ENCODE results near the gene VPS4A.

VPS4A gene

GRCh38 chr16:69324585-69325253 lies 13.6 kb downstream of the VPS4A start:
- TF ChIP-seq EZH2phosphoT487 (IDR thresholded peaks at IDR 0.05; ENCODE audit: low read depth): no peak
- no peak for TF ChIP-seq CTCF (IDR thresholded peaks at IDR 0.05; ENCODE audit: low read depth, low read length)
- H3K9me3 ChIP-seq (ENCODE audit: insufficient read depth, low read length): no peaks in the 10 kb centered on the region
- no peak overlapping the region for H3K9ac ChIP-seq (ENCODE audit: low read length)
- H3K79me2 ChIP-seq (ENCODE audit: low read length): peaks cover 79% of the 10 kb centered on the region
- H3K4me3 ChIP-seq (ENCODE audit: low read length): no peak overlapping the region
- peaks cover 14% of the 10 kb centered on the region for H3K4me1 ChIP-seq (ENCODE audit: low read length)
- H3K27me3 ChIP-seq (ENCODE audit: low read depth, low read length): no peaks in the 10 kb centered on the region
- H3K27ac ChIP-seq (ENCODE audit: low read length): no peak overlapping the region
- no peak overlapping the region for H2AFZ ChIP-seq (ENCODE audit: low read depth, low read length)
- H4K20me1 ChIP-seq (ENCODE audit: insufficient read depth, low read length): peaks cover 38% of the 10 kb centered on the region
- peaks cover 78% of the 10 kb centered on the region for H3K36me3 ChIP-seq (replicated peaks; ENCODE audit: low read depth, low read length)
- H3K4me2 ChIP-seq (ENCODE audit: low read length): no peak overlapping the region

- peaks cover 39% of the 10 kb centered on the region for H4K20me1 ChIP-seq (ENCODE audit: insufficient read depth, low read length)
- H3K4me3 ChIP-seq (ENCODE audit: low read length): no peak overlapping the region
- no peak overlapping the region for H3K4me2 ChIP-seq (ENCODE audit: low read length)
- peaks cover 14% of the 10 kb centered on the region for H3K4me1 ChIP-seq (ENCODE audit: low read length)
- H3K27me3 ChIP-seq (ENCODE audit: low read depth, low read length): no peaks in the 10 kb centered on the region
- peaks cover 69% of the 10 kb centered on the region for H3K36me3 ChIP-seq (replicated peaks; ENCODE audit: low read depth, low read length)
- no peak overlapping the region for H3K9ac ChIP-seq (ENCODE audit: low read length)
- no peak for TF ChIP-seq CTCF (IDR thresholded peaks at IDR 0.05; ENCODE audit: low read depth, low read length)
- no peak for TF ChIP-seq EZH2phosphoT487 (IDR thresholded peaks at IDR 0.05; ENCODE audit: low read depth)
- H3K27ac ChIP-seq (ENCODE audit: low read length): no peak overlapping the region
- peaks cover 88% of the 10 kb centered on the region for H3K79me2 ChIP-seq (ENCODE audit: low read length)
- H3K9me3 ChIP-seq (ENCODE audit: insufficient read depth, low read length): no peaks in the 10 kb centered on the region
- no peak overlapping the region for H2AFZ ChIP-seq (ENCODE audit: low read depth, low read length)
Measured at GRCh38 chr16:69325784-69326171, 14.6 kb downstream of the VPS4A start.

GRCh38 chr16:69326172-69326873 lies 15.2 kb downstream of the VPS4A start:
- Histone ChIP-seq H3K9me3 (ENCODE audit: insufficient read depth, low read length) (no peaks in the 10 kb centered on the region), H2AFZ (ENCODE audit: low read depth, low read length) (no peak overlapping the region), H3K4me3 (ENCODE audit: low read length) (no peak overlapping the region), H3K4me2 (ENCODE audit: low read length) (no peak overlapping the region), H3K4me1 (ENCODE audit: low read length) (peaks cover 17% of the 10 kb centered on the region), H4K20me1 (ENCODE audit: insufficient read depth, low read length) (peaks cover 39% of the 10 kb centered on the region), H3K36me3 (replicated peaks; ENCODE audit: low read depth, low read length) (peaks cover 63% of the 10 kb centered on the region), H3K79me2 (ENCODE audit: low read length) (peaks cover 88% of the 10 kb centered on the region), H3K9ac (ENCODE audit: low read length) (no peak overlapping the region), H3K27me3 (ENCODE audit: low read depth, low read length) (no peaks in the 10 kb centered on the region), H3K27ac (ENCODE audit: low read length) (no peak overlapping the region)
- TF ChIP-seq EZH2phosphoT487 (IDR thresholded peaks at IDR 0.05; ENCODE audit: low read depth) (no peak), CTCF (IDR thresholded peaks at IDR 0.05; ENCODE audit: low read depth, low read length) (no peak)

GRCh38 chr16:69327585-69328310 lies 16.6 kb downstream of the VPS4A start:
- Histone ChIP-seq H3K4me2 (ENCODE audit: low read length) (peak overlapping the region; percentile 98; the same call in 1 of the 2 replicates), H4K20me1 (ENCODE audit: insufficient read depth, low read length) (peaks cover 35% of the 10 kb centered on the region), H3K79me2 (ENCODE audit: low read length) (peaks cover 88% of the 10 kb centered on the region), H3K27me3 (ENCODE audit: low read depth, low read length) (no peaks in the 10 kb centered on the region), H3K9ac (ENCODE audit: low read length) (no peak overlapping the region), H3K36me3 (replicated peaks; ENCODE audit: low read depth, low read length) (peaks cover 59% of the 10 kb centered on the region), H3K27ac (ENCODE audit: low read length) (no peak overlapping the region), H3K4me1 (ENCODE audit: low read length) (peaks cover 17% of the 10 kb centered on the region), H2AFZ (ENCODE audit: low read depth, low read length) (no peak overlapping the region), H3K4me3 (ENCODE audit: low read length) (no peak overlapping the region), H3K9me3 (ENCODE audit: insufficient read depth, low read length) (no peaks in the 10 kb centered on the region)
- TF ChIP-seq EZH2phosphoT487 (IDR thresholded peaks at IDR 0.05; ENCODE audit: low read depth) (no peak), CTCF (IDR thresholded peaks at IDR 0.05; ENCODE audit: low read depth, low read length) (no peak)

All from OCI-LY3 (cell line).